Small intestine (tissue), 7 donors: Measurements from ENCODE around the gene C2orf92. TPM values are rescaled to one million over a fixed set of nuclear protein-coding genes. Genes with fewer than 3 reads are reported as not detected.

Experiments
- DNase-seq, 2 donors: peaks; one replicate each; pipeline versions ENCODE4 v3.0.0 to v3.0.0-alpha.2; 2013
- FAIRE-seq: peaks from 2 replicates; lab custom pipeline; 2012; peaks lifted over from hg19 to GRCh38; lab: Jason Lieb, UNC
- H3K27ac ChIP-seq, 3 donors: one replicate each; pipeline ENCODE4 v1.5.1; 2013; ENCODE audit warnings: low read length in 2 of 3, mild to moderate bottlenecking in 2 of 3, control low read depth in 1 of 3, inconsistent platforms in 1 of 3, low read depth in 1 of 3, moderate library complexity in 1 of 3
- H3K27me3 ChIP-seq, 3 donors: one replicate each; pipeline ENCODE4 v1.6.1; 2013; ENCODE audit warnings: low read length in 3 of 3, inconsistent platforms in 1 of 3; ENCODE audit not compliant: control insufficient read depth in 3 of 3, insufficient read depth in 3 of 3
- H3K36me3 ChIP-seq, 3 donors: one replicate each; pipeline ENCODE4 v1.6.1; 2013; ENCODE audit warnings: low read length in 3 of 3, inconsistent platforms in 1 of 3, low read depth in 1 of 3, mild to moderate bottlenecking in 1 of 3, moderate library complexity in 1 of 3; ENCODE audit not compliant: control insufficient read depth in 3 of 3, insufficient read depth in 2 of 3
- H3K4me1 ChIP-seq, 3 donors: one replicate each; pipeline ENCODE4 v1.6.1; 2013; ENCODE audit warnings: low read length in 2 of 3, inconsistent platforms in 1 of 3, low read depth in 1 of 3, mild to moderate bottlenecking in 1 of 3, moderate library complexity in 1 of 3; ENCODE audit not compliant: control insufficient read depth in 3 of 3, insufficient read depth in 2 of 3
- H3K4me3 ChIP-seq, 3 donors: one replicate each; pipeline ENCODE4 v1.5.1; 2013; ENCODE audit warnings: low read length in 3 of 3, control low read depth in 1 of 3, inconsistent platforms in 1 of 3, low read depth in 1 of 3, mild to moderate bottlenecking in 1 of 3, moderate library complexity in 1 of 3
- H3K9me3 ChIP-seq, 2 donors: one replicate each; pipeline ENCODE4 v1.6.1; 2013; ENCODE audit warnings: low read depth in 1 of 2, low read length in 1 of 2; ENCODE audit not compliant: control insufficient read depth in 2 of 2, insufficient read depth in 1 of 2
- WGBS, 3 donors: extraction: QIAGEN DNeasy Blood & Tissue Kit; methylation state at CpG; one replicate each; pipeline ENCODE4 v1.1.7; 2013; 5-methylcytosine and 5-hydroxymethylcytosine counted together
- polyA plus RNA-seq, 4 donors: library from polyadenylated mRNA; stranded (reverse) in 3 of 4; unstranded in 1 of 4; fragments of 200-250 nt in 3 of 4; fragments of 120-200 nt in 1 of 4; gene quantifications; one replicate each; pipeline versions ENCODE4 v1.2.1 to v1.2.3, GENCODE V29; 2013
- donor health status: healthy with polysubstance abuse.
- donor health status: control.
- donor health status: control.
- donor health status: Bipolar disorder and iron deficiency.
- donor health status: healthy.

C2orf92 gene
- polyA plus RNA-seq, 4 donors, result 1.4 to 16.7 (median 11.1) TPM

DNA sequence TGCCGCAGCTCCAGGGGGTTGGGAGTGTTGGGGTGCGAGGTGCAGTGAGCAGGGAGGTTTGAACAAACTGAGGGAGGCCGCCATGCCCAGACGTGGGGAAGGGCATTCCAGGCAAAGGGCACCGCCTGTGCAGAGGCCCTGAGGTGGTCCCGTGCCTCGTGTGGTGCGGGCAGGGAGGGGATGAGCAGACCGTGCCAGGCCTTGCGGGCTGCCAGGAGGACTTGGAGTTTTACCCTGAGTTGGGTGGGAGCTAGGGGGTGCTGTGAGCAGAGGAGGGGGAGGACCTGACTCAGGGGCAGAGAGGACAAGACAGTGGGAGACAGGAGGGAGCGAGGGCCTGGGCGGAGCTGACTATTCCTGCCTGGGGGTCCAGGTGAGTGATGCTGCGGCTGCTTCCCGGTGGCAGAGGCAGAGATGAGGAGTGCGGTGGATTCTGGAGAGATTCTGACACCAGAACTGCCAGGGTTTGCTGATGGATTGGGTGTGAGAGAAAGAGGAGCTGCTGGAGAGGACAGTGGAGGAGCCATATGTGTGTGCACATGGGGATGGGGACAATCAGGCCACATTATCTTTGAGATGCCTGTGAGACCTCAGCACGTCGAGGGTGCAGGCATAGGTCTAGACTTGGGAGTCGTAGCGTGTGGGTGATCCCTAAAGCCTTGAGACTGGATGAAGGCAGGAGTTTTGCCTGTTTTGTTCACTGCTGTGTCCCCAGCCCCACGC is 67.3 kb downstream of the C2orf92 start:
- Histone ChIP-seq H3K4me1 (peaks cover 0 to 2% (median 0%) of the 10 kb centered on the region in 3 donors), H3K36me3 (peaks cover 0 to 2% (median 0%) of the 10 kb centered on the region in 3 donors), H3K27me3 (no peaks in the 10 kb centered on the region), H3K27ac (no peak overlapping the region), H3K9me3 (no peaks in the 10 kb centered on the region), H3K4me3 (no peak overlapping the region)
- 82 to 88% (median 87%) methylated on average over 20 of the region's 20 CpGs for WGBS, 3 donors
- DNase-seq (no peak), FAIRE-seq (no peak)

DNA sequence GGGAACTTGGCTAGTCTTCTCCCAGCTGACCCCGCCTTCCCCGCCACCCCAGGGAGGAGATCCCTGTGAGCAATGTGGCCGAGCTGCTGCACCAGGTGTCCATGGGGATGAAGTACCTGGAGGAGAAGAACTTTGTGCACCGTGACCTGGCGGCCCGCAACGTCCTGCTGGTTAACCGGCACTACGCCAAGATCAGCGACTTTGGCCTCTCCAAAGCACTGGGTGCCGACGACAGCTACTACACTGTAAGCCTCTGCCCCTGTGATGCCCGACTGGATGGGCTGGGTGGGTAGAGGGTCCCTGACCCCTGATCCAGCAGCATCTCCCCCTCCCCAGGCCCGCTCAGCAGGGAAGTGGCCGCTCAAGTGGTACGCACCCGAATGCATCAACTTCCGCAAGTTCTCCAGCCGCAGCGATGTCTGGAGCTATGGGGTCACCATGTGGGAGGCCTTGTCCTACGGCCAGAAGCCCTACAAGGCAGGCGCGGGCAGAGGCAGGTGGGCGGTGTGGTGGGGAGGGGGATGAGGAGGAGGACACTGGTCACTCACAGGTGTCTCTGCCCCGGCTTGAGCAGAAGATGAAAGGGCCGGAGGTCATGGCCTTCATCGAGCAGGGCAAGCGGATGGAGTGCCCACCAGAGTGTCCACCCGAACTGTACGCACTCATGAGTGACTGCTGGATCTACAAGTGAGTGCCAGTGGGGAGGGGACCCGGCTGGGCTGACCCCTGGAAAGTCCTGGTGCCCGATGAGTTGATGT is 68.1 kb downstream of the C2orf92 start:
- Histone ChIP-seq H3K9me3 (no peaks in the 10 kb centered on the region), H3K27me3 (no peaks in the 10 kb centered on the region), H3K36me3 (peaks cover 0 to 4% (median 0%) of the 10 kb centered on the region in 3 donors), H3K27ac (no peak overlapping the region), H3K4me3 (no peak overlapping the region), H3K4me1 (peaks cover 0 to 2% (median 0%) of the 10 kb centered on the region in 3 donors)
- no peak for FAIRE-seq
- WGBS, 3 donors, result 86 to 93% (median 91%) methylated on average over 32 of the region's 32 CpGs
- DNase-seq, result no peak

DNA sequence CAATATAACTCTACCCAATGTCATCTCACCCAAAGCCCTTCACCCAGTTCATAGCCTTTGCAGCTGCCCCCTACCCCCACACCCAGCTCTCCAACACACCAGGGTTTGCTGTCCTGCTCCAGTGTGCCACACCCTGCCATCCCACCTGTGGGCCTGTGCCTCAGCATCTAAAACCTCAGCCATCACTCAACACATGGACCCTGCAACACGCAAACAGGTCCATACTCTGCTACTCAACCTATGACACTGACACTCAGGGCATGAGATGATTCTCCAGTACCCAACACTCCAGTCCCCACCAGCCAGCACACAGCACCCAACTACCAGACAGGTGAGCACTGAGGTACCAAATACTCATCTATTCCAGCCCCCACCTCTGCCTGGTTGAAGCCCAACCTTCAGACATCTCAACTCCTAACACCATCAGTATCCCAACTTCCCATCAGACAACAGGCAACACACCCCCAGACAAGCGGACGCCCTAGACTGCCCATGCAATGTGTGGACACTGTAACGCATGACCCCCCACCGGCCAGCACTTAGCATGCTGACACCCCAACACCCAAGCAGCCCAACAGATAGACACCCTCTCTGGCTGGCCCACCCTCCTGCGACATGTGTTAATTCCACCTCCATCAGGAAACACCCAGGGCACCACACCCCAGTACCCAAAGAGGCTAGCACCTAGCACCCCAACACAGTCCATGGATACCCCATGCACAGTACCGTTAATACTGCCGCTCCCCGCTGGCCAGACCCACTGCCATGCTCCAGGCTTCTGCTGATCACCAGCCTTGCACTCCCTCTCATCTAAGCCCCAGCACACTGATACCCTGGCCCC is 68.9 kb downstream of the C2orf92 start:
- no peaks in the 10 kb centered on the region for H3K9me3 ChIP-seq
- FAIRE-seq, result no peak
- no peaks in the 10 kb centered on the region for H3K27me3 ChIP-seq
- no peak for DNase-seq
- H3K4me1 ChIP-seq, result peaks cover 0 to 2% (median 0%) of the 10 kb centered on the region in 3 donors
- peaks cover 0 to 4% (median 0%) of the 10 kb centered on the region in 3 donors for H3K36me3 ChIP-seq
- H3K4me3 ChIP-seq, result no peak overlapping the region
- H3K27ac ChIP-seq, result no peak overlapping the region
- WGBS, 3 donors, result 90 to 96% (median 93%) methylated on average over 9 of the region's 9 CpGs

DNA sequence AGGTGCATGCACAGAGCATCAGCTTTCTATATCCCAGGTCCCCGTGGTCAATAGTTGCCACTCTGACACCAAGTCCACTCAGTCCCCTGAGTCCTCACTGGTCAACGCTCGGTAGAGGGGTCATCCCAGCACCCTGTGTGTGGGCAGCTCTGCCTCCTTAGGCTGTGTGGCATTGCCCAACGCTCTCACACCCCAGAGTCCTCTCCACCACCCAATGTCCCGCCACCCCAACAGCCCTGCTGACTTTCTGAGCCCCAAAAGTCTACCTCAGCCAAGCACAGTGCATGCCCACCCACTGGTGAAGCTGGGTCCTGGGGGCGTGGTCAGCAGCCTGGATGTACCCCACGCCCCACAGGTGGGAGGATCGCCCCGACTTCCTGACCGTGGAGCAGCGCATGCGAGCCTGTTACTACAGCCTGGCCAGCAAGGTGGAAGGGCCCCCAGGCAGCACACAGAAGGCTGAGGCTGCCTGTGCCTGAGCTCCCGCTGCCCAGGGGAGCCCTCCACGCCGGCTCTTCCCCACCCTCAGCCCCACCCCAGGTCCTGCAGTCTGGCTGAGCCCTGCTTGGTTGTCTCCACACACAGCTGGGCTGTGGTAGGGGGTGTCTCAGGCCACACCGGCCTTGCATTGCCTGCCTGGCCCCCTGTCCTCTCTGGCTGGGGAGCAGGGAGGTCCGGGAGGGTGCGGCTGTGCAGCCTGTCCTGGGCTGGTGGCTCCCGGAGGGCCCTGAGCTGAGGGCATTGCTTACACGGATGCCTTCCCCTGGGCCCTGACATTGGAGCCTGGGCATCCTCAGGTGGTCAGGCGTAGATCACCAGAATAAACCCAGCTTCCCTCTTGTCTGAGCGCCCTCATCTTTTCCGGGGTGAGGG is 69.7 kb downstream of the C2orf92 start:
- FAIRE-seq, result no peak
- peaks cover 0 to 2% (median 0%) of the 10 kb centered on the region in 3 donors for H3K4me1 ChIP-seq
- no peak overlapping the region for H3K4me3 ChIP-seq
- no peaks in the 10 kb centered on the region for H3K9me3 ChIP-seq
- peaks cover 0 to 9% (median 0%) of the 10 kb centered on the region in 3 donors for H3K36me3 ChIP-seq
- DNase-seq, result no peak
- H3K27ac ChIP-seq, result no peak overlapping the region
- no peaks in the 10 kb centered on the region for H3K27me3 ChIP-seq
- 75 to 88% (median 84%) methylated on average over 23 of the region's 23 CpGs for WGBS, 3 donors

DNA sequence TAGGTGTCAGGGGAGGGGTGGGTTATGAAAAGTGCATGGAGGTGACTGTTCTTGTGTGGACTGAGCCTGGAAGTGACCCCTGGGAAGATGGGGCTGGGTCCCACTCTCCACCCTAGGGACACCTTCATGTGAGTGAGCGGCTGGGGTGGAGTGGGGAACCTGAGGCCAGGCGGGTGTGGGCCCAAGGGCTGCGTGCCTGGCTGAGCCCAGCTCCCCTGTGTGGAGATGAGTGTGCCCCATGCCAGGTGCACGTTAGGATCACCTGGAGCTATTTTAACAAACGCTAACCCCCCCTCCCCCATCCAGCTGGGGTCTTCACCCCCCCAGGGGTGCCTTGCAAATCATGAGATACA is 70.4 kb downstream of the C2orf92 start:
- no peak for DNase-seq

DNA sequence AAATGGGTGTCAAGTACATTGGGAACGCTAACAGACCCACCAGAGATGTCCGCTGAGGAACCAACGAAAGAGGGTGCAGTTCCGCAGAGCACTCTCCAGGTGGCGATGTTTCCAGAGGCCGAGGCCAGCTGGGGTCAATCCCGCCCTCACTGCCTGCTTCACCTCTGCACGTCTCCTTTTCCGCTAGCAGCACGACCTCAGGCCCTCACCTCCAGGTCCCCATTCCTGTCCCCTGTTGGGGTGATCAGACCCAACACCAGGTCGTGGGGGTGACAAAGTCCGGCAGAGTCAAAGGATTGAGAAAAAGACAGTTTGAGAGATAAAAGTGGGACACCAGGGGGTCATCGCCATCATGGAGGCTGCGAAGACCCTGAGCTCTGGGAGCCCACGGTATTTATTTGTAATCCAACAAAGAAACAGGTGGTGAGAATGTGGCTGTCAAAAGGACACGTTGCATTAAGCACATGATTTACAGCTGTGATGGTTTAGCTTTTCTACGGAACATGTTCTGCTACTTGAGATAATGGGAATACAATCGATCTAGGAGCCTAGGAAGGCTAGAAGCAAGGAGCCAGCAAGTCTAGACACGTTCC is 71.2 kb downstream of the C2orf92 start:
- Histone ChIP-seq H3K27me3 (no peaks in the 10 kb centered on the region), H3K27ac (no peak overlapping the region), H3K36me3 (peaks cover 0 to 10% (median 0%) of the 10 kb centered on the region in 3 donors), H3K9me3 (no peaks in the 10 kb centered on the region), H3K4me3 (no peak overlapping the region), H3K4me1 (peaks cover 0 to 2% (median 0%) of the 10 kb centered on the region in 3 donors)
- DNase-seq (peak; percentile 53 to 55), FAIRE-seq (no peak)
- WGBS, 3 donors, result 17 to 32% (median 27%) methylated on average over 19 of the region's 19 CpGs

More for the DNA sequence above, 70.4 kb downstream of the C2orf92 start:
- H3K4me3 ChIP-seq, result no peak overlapping the region
- H3K36me3 ChIP-seq, result peaks cover 0 to 10% (median 0%) of the 10 kb centered on the region in 3 donors
- WGBS, 3 donors, result 66 to 79% (median 69%) methylated on average over 5 of the region's 5 CpGs
- H3K27ac ChIP-seq, result no peak overlapping the region
- H3K4me1 ChIP-seq, result peaks cover 0 to 2% (median 0%) of the 10 kb centered on the region in 3 donors
- no peak for FAIRE-seq
- H3K9me3 ChIP-seq, result no peaks in the 10 kb centered on the region
- H3K27me3 ChIP-seq, result no peaks in the 10 kb centered on the region

DNA sequence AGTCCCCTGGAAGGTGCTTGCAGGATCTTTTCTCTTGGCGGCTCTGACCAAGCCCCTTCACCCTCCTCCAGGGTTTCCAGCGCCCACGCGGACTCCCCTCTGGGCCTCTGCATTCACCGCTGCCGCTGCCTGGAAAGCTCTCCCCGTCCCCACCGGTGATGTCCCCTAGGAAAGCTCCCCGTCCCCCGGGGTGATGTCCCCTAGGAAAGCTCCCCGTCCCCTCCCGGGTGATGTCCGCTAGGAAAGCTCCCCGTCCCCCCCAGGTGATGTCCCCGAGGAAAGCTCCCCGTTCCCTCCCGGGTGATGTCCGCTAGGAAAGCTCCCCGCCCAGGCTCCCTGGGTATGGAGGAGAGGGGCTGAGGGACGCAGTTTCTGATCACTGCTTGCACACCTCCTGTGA is 71.7 kb downstream of the C2orf92 start:
- Histone ChIP-seq H3K9me3 (no peaks in the 10 kb centered on the region), H3K4me3 (no peak overlapping the region), H3K36me3 (peaks cover 0 to 10% (median 0%) of the 10 kb centered on the region in 3 donors), H3K4me1 (peaks cover 0 to 2% (median 0%) of the 10 kb centered on the region in 3 donors), H3K27ac (no peak overlapping the region), H3K27me3 (no peaks in the 10 kb centered on the region)
- DNase-seq (no peak), FAIRE-seq (no peak)
- 85 to 90% (median 89%) methylated on average over 19 to 20 of the region's 20 CpGs for WGBS, 3 donors
